Measurements from ENCODE around the gene TAF11L13.

TAF11L13 gene

DNA sequence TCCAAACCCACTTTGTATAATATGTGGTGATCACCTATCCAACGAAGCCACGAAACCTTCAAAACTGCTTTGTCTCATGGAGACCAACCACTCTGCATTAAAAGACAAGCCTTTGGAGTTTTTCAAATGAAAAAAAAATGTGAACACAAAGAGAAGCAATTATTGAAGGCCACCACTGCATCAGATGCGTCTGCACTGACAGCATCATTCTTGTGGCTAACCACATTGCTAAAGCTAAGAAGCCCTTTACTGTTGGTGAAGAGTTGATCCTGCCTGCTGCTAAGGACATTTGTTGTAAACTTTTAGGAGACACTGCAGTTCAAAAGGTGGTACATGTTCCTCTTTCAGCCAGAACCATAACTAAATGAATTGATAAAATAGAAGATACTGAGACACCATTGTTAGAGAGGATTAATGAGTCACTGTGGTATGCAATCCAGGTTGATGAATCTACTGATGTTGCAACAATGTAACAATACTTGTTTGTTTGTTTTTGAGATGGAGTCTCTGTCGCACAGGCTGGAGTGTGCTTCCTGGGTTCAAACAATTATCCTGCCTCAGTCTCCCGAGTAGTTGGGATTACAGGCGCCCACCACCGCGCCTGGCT, 47.8 kb downstream of the TAF11L13 start:
- no peak for DNase-seq (ENCODE audit: low spot score)

- DNase-seq (ENCODE audit: low spot score) = no peak
Measured at GRCh38 chr5:17680737-17681136, 48.8 kb downstream of the TAF11L13 start.

Measured in hematopoietic multipotent progenitor cell treated with erythropoietin and hydrocortisone succinate and interleukin-3 and kit ligand, for 15 days (in vitro differentiated cells).